RWPE1 (cell line): Measurements from ENCODE around the gene AGFG2.

ENCODE experiments used
- CTCF ChIA-PET: fragments of 350-600 bp; sonication (Branson Sonifier 250); formaldehyde crosslinking; extraction: SDS; loops from one replicate; lab custom pipeline; 2021; lab: Yijun Ruan, JAX
- POLR2A ChIA-PET: fragments of 400-600 bp; formaldehyde crosslinking; extraction: SDS; loops from one replicate; lab custom pipeline; 2020; ENCODE audit warnings: antibody characterized with exemption; ENCODE audit not compliant: low non-redundant PET; lab: Yijun Ruan, JAX
- DNase-seq: peaks from one replicate; pipeline ENCODE4 v3.0.0; 2012; ENCODE audit warnings: low spot score
- H3K27ac ChIP-seq: fragments of 450-650 bp; 2 replicates; pipeline ENCODE4 v1.5.1; 2017
- TF ChIP-seq, protein P1 (sequence below): fragments of 450-650 bp; conservative IDR thresholded peaks from 2 replicates; pipeline ENCODE4 v1.5.1; 2017; ENCODE audit warnings: low read depth, mild to moderate bottlenecking

The AGFG2 gene

DNA sequence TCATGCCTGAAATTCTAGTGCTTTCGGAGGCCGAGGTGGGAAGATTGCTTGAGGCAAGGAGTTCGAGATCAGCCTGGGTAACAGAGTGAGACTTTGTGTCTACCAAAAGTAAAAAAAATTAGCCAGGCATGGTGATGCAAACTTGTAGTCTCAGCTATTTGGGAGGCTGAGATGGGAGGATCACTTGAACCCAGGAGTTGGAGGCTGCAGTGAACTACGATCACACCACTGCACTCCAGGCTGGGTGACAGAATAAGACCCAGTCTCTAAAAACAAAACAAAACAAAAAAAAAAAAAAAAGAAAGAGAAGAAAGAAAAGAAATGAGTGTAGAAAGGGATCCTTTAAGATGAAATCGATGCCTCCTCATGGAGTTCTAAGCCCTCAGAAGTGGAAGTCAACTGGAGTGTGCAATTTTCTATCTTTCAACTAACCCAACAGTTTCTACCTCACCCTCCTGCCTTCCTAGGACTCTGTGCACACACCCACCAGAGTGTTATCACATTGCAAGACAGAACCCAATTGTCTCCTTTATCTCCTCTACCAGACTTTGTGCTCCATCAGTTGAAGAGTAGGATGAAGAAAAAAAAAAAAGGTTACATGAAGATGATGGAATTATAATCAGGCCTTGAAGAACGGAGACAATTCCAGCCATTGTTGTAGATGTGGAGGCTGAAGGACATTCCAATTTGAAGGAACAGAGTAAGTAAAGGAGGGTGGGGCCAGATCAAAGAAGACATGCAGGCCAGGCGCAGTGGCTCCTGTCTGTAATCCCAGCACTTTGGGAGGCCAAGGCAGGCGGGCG is 28.4 kb upstream of the AGFG2 start:
- peak overlapping the region; percentile 94 for H3K27ac ChIP-seq
- DNase-seq: no peak
- ChIA-PET CTCF (interaction anchor here (0.5 kb wide), 2 partner anchors 238 to 242 kb away, joined by 3 to 4 read pairs; no protein-coding TSS in a partner anchor), POLR2A (no interaction called here)
- TF ChIP-seq, protein P1, sequence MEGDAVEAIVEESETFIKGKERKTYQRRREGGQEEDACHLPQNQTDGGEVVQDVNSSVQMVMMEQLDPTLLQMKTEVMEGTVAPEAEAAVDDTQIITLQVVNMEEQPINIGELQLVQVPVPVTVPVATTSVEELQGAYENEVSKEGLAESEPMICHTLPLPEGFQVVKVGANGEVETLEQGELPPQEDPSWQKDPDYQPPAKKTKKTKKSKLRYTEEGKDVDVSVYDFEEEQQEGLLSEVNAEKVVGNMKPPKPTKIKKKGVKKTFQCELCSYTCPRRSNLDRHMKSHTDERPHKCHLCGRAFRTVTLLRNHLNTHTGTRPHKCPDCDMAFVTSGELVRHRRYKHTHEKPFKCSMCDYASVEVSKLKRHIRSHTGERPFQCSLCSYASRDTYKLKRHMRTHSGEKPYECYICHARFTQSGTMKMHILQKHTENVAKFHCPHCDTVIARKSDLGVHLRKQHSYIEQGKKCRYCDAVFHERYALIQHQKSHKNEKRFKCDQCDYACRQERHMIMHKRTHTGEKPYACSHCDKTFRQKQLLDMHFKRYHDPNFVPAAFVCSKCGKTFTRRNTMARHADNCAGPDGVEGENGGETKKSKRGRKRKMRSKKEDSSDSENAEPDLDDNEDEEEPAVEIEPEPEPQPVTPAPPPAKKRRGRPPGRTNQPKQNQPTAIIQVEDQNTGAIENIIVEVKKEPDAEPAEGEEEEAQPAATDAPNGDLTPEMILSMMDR: no peak

DNA sequence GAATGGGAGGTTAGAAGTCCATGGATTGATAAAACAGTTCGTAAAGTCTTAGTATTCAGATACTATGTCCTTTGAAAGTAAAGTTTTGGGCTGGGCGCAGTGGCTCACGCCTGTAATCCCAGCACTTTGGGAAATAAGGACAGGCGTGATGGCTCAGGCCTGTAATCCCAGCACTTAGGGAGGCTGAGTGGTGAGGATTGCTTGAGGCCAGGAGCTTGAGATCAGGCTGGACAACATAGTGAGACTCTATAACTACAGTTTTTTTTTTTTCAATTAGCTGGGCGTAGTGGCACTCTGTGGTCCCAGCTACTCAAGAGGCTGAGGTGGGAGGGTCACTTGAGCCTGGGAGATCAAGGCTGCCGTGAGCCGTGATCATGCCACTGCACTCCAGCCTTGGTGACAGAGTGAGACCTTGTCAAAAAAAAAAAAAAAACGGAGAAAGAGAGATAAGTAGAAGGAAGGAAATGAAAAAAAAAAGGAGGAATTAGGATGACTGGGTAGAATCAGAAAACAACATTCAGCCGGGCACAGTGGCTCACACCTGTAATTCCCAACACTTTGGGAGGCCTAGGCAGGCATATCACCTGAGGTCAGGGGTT is 25.7 kb upstream of the AGFG2 start:
- TF ChIP-seq, protein P1: no peak
- ChIA-PET POLR2A (no interaction called here), CTCF (no interaction called here)
- no peak for DNase-seq
- H3K27ac ChIP-seq: peak overlapping the region; percentile 75; the same call in 1 of the 2 replicates

DNA sequence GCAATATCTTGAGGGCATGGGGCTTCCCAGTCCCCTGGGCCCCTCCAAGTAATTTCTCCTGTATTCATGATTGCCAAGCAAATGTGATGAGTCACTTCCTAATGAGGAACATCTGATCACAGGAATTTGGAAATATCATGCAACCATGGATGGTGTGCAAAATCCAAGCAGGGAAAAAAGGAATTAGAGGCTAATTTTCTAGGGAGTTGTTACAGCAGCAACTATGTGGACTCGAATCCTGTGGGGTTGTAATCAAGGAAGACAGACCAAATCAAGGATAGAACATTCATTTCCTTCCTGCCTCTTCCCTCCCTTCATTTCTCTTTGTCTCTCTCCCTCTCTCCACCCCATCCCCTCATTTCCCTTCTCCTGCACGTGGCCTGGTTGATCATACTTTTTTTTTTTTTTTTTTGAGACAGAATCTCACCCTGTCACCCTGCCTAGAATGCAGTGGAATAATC is 23.9 kb upstream of the AGFG2 start:
- CTCF ChIA-PET: interaction anchor here (0.7 kb wide), 1 partner anchor 271 kb away, joined by 3 read pairs; no protein-coding TSS in a partner anchor

DNA sequence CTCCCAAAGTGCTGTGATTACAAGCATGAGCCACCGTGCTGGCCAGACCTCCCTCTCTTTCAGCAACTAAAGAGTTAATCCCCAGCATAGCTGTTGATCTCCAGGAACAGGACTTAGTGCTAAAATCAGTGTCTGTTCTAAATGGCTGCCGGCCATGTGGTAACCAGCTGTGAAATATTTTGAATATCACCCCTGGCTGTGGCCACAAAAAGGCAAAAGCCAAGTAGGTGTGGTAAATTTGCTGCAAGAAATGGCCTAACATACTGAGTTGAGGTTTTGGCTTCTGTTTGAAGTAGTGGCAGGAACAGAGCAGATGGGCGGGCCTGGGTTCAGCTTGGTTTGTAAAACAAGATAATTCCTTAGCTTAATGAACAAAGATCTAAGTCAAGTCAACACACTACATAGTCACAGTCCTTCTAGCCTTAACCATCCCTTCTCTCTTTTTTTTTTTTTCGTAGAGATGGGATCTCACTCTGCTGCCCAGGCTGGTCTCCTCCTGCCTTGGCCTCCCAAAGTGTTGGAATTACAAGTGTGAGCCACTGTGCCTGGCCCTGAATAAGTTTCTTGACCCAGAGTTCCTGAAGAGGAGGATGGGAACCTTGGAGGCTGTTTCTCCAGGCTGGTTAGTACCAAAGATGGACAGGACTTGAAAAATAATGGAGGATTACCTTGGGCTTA is 22.7 kb upstream of the AGFG2 start:
- CTCF ChIA-PET: no interaction called here
- POLR2A ChIA-PET: no interaction called here
- H3K27ac ChIP-seq: peak overlapping the region; percentile 91
- DNase-seq: peak; percentile 30
- TF ChIP-seq, protein P1: no peak

More for the DNA sequence above, 23.9 kb upstream of the AGFG2 start:
- TF ChIP-seq, protein P1: no peak
- POLR2A ChIA-PET: no interaction called here
- DNase-seq: peak; percentile 59
- H3K27ac ChIP-seq: peak overlapping the region; percentile 91

DNA sequence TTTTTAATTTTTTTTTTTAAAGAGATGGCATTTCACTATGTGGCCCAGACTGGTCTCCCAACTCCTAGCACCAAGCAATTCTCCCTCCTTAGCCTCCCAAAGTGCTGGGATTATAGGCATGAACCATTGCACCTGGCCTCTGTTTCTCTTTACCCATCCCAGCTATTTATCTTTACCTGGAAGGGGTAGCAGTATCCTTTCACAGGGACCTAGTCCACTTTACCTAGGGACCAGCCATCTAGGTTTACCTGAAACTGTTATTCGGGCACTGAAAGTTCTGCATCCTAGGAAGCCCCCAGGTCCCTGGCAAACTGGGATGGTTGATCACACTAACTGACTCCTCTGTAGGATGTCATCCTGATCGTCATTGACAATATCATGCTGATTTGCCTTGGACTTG is 21.7 kb upstream of the AGFG2 start:
- POLR2A ChIA-PET: no interaction called here
- CTCF ChIA-PET: no interaction called here
- TF ChIP-seq, protein P1: no peak
- no peak for DNase-seq
- peak overlapping the region; percentile 91 for H3K27ac ChIP-seq

DNA sequence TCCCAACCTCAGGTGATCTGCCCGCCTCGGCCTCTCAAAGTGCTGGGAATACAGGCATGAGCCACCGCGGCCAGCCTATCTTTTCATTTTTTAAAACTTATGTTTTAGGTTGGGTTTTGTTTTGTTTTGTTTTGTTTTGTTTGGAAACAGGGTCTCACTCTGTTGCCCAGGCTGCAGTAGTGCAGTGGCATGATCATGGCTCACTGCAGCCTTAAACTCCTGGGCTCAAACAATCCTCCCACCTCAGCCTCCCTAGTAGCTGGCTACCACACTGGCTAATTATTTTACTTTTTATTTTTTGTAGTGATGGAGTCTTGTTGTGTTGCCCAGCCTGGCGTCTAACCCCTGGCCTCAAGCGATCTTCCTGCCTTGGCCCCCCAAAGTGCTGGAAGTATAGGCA is 19.4 kb upstream of the AGFG2 start:
- H3K27ac ChIP-seq: peak overlapping the region; percentile 17; the same call in 1 of the 2 replicates
- TF ChIP-seq, protein P1: no peak
- POLR2A ChIA-PET: no interaction called here
- CTCF ChIA-PET: no interaction called here
- DNase-seq: no peak
